ENCODE measurements around the gene ROR1. TPM values are rescaled to one million over a fixed set of nuclear protein-coding genes. Genes with fewer than 3 reads are reported as not detected.

Gene ROR1
- total and polyA plus RNA-seq, 8 donors = 25.5 to 95.8 (median 83.0) TPM

DNA sequence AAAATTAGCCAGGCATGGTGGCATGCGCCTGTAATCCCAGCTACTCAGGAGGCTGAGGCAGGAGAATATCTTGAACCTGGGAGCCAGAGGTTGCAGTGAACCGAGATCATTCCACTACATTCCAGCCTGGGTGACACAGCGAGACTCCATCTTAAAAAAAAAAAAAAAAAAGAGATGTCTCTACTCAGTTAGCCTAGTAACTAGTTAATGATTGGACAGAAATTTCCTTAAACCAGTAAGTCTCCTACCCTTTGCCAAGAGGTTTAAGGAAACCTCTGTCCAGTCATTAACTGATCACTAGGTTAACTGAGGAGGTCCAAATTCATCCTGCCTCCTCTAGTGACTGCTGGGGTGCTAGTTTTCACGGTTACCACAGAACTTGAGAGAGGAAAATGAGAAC lies 285.7 kb downstream of the ROR1 start:
- ATAC-seq = no peak
- no peak for DNase-seq

DNA sequence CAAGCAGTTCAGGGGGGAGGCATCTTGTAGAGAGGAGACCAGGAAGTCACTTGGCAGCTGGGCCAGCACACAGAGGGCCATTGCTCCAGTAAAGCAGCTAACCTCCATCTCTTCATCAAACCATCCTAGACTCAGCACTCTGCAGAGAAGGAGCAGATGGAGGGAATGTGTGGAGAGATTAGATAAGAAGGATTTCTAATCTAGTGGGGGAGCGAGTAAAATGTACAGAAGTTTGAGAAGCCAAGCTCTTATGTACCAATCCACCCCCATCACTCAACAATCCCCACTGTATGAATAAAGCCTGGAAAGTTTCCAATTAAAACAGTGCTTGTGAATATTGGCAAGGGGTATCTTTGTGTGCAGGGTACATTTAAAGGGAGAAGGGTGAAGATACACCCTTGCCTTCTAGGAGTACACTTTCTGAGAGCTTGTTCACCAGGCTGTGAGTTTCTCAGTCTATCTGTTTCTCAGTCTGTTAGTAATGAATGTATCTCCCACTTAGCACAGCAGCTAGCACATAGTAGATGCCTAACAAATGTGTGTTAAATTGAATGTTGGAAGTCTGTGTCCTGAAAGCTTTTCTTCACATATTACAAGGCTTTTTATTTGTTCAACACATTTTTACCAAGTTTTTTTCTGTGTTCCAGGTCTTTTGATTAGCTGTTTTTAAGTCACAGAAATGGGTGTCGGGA lies 286.9 kb downstream of the ROR1 start:
- H3K36me3 ChIP-seq = no peaks in the 10 kb centered on the region
- DNase-seq (peak in 1 of 4 donors; percentile 34), ATAC-seq (no peak)
- TF ChIP-seq, protein P1, sequence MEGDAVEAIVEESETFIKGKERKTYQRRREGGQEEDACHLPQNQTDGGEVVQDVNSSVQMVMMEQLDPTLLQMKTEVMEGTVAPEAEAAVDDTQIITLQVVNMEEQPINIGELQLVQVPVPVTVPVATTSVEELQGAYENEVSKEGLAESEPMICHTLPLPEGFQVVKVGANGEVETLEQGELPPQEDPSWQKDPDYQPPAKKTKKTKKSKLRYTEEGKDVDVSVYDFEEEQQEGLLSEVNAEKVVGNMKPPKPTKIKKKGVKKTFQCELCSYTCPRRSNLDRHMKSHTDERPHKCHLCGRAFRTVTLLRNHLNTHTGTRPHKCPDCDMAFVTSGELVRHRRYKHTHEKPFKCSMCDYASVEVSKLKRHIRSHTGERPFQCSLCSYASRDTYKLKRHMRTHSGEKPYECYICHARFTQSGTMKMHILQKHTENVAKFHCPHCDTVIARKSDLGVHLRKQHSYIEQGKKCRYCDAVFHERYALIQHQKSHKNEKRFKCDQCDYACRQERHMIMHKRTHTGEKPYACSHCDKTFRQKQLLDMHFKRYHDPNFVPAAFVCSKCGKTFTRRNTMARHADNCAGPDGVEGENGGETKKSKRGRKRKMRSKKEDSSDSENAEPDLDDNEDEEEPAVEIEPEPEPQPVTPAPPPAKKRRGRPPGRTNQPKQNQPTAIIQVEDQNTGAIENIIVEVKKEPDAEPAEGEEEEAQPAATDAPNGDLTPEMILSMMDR (IDR thresholded peaks at IDR 0.05) = no peak
- intact Hi-C loops (cut with DNase I) = no loop called here
- H3K27me3 ChIP-seq = no peaks in the 10 kb centered on the region
- no peak overlapping the region for H3K4me3 ChIP-seq
- H3K27ac ChIP-seq = no peak overlapping the region
- H3K4me1 ChIP-seq = no peaks in the 10 kb centered on the region
- peaks cover 5 to 10% of the 10 kb centered on the region in 2 donors for H3K9me3 ChIP-seq

More for the DNA sequence above, 285.7 kb downstream of the ROR1 start:
- TF ChIP-seq, protein P1 (IDR thresholded peaks at IDR 0.05) = no peak
- Histone ChIP-seq H3K27ac (no peak overlapping the region), H3K4me3 (no peak overlapping the region), H3K36me3 (no peaks in the 10 kb centered on the region), H3K4me1 (no peaks in the 10 kb centered on the region), H3K9me3 (peaks cover 5 to 10% of the 10 kb centered on the region in 2 donors), H3K27me3 (no peaks in the 10 kb centered on the region)
- intact Hi-C loops (cut with DNase I) = no loop called here

DNA sequence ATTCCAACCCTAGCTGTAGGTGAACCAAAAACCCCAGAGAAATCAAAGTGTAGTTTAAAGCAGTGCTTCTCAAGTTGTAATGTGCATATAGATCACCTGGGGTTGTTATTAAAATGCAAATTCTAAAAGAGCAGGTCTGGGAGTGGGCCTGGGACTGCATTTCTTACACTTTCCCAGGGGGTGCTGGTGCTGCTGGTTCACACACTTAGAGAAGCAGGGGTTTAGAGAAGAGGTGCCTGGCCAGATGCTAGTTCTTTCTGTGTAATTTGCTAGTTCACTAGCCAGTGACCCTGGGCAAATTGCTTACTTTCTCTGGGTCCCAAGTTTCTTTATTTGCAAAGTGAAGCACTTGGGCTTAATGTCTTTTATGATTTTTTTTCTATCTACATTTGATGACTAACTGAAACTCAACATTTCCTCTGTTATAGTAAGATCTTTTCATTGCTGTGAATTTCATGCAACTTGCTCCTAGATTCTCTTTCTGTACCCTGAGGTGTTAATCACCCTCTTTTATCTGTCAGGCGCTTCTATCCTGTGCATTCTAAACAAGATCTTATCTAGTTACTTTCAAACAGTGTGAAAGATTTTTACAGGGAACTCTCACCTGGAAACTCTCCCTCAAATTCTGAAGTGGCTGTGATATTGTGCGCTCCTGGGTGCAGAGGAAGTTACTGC lies 287.8 kb downstream of the ROR1 start:
- DNase-seq = no peak
- TF ChIP-seq, protein P1 (IDR thresholded peaks at IDR 0.05) = no peak
- intact Hi-C loops (cut with DNase I) = no loop called here

DNA sequence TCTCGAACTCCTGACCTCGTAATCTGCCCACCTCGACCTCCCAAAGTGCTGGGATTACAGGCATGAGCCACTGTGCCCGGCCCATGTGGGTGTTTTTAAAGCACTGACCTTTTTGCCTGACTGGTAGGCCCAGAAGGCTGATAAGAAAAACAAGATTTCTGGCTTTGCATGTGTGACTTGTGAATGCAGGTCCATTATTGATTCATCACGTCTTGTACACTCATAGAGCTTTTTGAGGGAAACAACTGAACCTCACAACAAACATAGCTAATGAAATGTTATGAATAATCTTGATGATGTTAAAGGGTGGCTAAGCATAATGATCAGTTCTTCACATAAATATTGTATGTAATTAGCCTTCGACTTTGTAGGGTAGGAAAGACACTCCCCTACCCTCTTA lies 288.7 kb downstream of the ROR1 start:
- intact Hi-C loops (cut with DNase I) = no loop called here

More for the DNA sequence above, 287.8 kb downstream of the ROR1 start:
- no peaks in the 10 kb centered on the region for H3K27me3 ChIP-seq
- no peak for ATAC-seq
- H3K27ac ChIP-seq = no peak overlapping the region
- H3K4me3 ChIP-seq = no peak overlapping the region
- H3K4me1 ChIP-seq = no peaks in the 10 kb centered on the region
- H3K36me3 ChIP-seq = no peaks in the 10 kb centered on the region
- peaks cover 5 to 10% of the 10 kb centered on the region in 2 donors for H3K9me3 ChIP-seq

More for the DNA sequence above, 288.7 kb downstream of the ROR1 start:
- Histone ChIP-seq H3K36me3 (no peaks in the 10 kb centered on the region), H3K27me3 (no peaks in the 10 kb centered on the region), H3K4me3 (no peak overlapping the region), H3K4me1 (no peaks in the 10 kb centered on the region), H3K9me3 (peaks cover 5 to 9% of the 10 kb centered on the region in 2 donors), H3K27ac (no peak overlapping the region)
- ATAC-seq = no peak
- DNase-seq = no peak
- TF ChIP-seq, protein P1 (IDR thresholded peaks at IDR 0.05) = no peak
